Adipocyte (in vitro differentiated cells): ENCODE results near the gene ASPN.

Experiments
- DNase-seq: peaks from one replicate; pipeline ENCODE4 v3.0.0-alpha.2; 2015; ENCODE audit warnings: low read depth
- H3K27me3 ChIP-seq: replicated peaks from 2 replicates; pipeline ENCODE4 v1.7.0; 2013; ENCODE audit warnings: mild to moderate bottlenecking, low read length, moderate library complexity; ENCODE audit not compliant: control insufficient read depth, insufficient read depth
- H3K36me3 ChIP-seq: 2 replicates; pipeline ENCODE4 v1.7.0; 2013; ENCODE audit warnings: low read length, mild to moderate bottlenecking, moderate library complexity; ENCODE audit not compliant: control insufficient read depth, insufficient read depth, severe bottlenecking
- H3K4me1 ChIP-seq: 2 replicates; pipeline ENCODE4 v1.7.0; 2013; ENCODE audit warnings: mild to moderate bottlenecking, low read length, moderate library complexity; ENCODE audit not compliant: control insufficient read depth, insufficient read depth
- H3K4me3 ChIP-seq: 2 replicates; pipeline ENCODE4 v1.7.0; 2013; ENCODE audit warnings: mild to moderate bottlenecking, low read length, moderate library complexity
- H3K9ac ChIP-seq: 2 replicates; pipeline ENCODE4 v1.7.0; 2013; ENCODE audit warnings: mild to moderate bottlenecking, low read length, moderate library complexity
- H3K9me3 ChIP-seq: 2 replicates; pipeline ENCODE4 v1.7.0; 2013; ENCODE audit warnings: mild to moderate bottlenecking, low read length, moderate library complexity; ENCODE audit not compliant: control insufficient read depth

The ASPN gene

DNA sequence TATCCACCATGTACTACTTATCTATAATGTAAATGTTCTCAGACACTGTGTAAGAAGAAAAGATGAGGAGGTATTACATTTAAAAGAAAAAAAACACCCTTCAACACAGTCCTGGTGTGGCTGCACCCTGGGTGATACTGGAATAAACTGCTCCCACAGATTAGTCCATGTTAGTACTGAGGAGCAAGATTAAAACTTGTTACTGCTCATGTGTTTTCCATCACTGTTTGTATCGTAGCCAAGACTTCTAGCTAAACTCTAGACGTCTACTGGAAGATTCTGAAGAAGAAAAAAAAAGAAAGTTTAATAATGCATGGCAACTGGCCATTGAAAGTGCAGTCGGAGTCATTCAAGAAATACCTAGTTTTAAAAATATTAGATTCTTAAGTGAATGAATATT lies at the start of gene ASPN:
ASPN (minus strand) TSS at position 178 of the 400 bp plus-strand sequence.
- Histone ChIP-seq H3K9ac (peak within 1 kb of the TSS; percentile 53), H3K4me1 (peaks cover 47% of the 10 kb centered on the region), H3K36me3 (no peaks in the 10 kb centered on the region), H3K27me3 (no peaks in the 10 kb centered on the region), H3K4me3 (peak within 1 kb of the TSS; percentile 61), H3K9me3 (no peaks in the 10 kb centered on the region)
- DNase-seq, result peak; percentile 89

DNA sequence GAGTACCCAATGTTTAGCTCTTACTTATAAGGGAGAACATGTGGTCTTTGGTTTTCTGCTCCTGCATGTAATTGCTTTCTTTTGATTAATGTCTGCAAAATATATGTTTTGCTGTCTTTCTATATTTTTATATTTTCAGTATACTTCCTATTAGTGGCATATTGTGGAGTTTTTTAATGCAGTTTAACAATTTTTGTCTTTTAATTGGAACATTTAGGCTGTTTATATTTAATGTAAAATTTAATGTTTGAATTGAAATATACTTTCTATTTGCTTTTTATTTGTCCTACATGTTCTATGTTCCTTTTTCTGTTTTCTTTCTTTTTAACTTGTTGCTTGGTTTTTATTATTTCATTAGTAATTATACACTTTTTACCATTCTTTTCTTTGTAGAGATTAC lies 48.6 kb upstream of the ASPN start:
- H3K9ac ChIP-seq, result no peak overlapping the region
- peaks cover 6% of the 10 kb centered on the region for H3K9me3 ChIP-seq
- H3K4me1 ChIP-seq, result peaks cover 9% of the 10 kb centered on the region
- no peaks in the 10 kb centered on the region for H3K36me3 ChIP-seq
- DNase-seq, result no peak
- H3K27me3 ChIP-seq, result no peaks in the 10 kb centered on the region
- H3K4me3 ChIP-seq, result no peak overlapping the region

DNA sequence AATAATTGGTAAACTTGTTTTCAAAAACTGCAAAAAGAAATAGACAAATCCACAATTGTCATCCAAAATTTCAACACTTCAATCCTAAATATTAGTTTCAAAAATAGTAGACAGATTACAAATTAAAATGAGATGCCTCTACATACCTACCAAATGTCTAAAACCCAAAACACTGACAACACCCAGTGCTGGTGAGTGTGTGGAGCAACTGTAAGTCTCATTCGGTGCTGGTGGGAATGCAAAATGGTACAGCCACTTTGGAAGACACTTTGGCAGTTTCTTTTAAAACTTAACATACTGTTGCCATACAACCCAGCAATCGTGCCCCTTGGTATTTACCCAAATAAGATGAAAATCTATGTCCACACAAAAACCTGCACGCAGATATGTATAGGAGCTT lies 46.8 kb upstream of the ASPN start:
- Histone ChIP-seq H3K9me3 (peaks cover 6% of the 10 kb centered on the region), H3K4me1 (peaks cover under 1% of the 10 kb centered on the region), H3K27me3 (no peaks in the 10 kb centered on the region), H3K9ac (no peak overlapping the region), H3K36me3 (no peaks in the 10 kb centered on the region), H3K4me3 (no peak overlapping the region)
- no peak for DNase-seq

DNA sequence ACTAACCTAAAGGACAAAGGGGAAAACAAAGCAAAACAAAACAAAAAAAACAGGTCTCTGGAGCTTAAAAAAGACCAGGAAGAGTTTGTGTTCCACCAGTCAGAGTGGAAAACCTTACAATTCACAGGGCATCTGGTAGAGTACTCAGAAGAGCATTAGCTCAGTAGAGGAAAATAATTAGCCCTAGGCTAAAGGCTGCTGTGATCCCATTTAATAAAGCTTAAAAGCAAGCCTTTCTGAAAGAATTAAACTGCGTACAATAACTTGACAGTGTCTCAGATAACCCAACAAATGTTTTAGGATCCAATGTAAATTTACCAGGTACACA lies 46.2 kb upstream of the ASPN start:
- Histone ChIP-seq H3K4me3 (no peak overlapping the region), H3K27me3 (no peaks in the 10 kb centered on the region), H3K36me3 (no peaks in the 10 kb centered on the region), H3K4me1 (no peaks in the 10 kb centered on the region), H3K9me3 (peaks cover 6% of the 10 kb centered on the region), H3K9ac (no peak overlapping the region)
- no peak for DNase-seq

DNA sequence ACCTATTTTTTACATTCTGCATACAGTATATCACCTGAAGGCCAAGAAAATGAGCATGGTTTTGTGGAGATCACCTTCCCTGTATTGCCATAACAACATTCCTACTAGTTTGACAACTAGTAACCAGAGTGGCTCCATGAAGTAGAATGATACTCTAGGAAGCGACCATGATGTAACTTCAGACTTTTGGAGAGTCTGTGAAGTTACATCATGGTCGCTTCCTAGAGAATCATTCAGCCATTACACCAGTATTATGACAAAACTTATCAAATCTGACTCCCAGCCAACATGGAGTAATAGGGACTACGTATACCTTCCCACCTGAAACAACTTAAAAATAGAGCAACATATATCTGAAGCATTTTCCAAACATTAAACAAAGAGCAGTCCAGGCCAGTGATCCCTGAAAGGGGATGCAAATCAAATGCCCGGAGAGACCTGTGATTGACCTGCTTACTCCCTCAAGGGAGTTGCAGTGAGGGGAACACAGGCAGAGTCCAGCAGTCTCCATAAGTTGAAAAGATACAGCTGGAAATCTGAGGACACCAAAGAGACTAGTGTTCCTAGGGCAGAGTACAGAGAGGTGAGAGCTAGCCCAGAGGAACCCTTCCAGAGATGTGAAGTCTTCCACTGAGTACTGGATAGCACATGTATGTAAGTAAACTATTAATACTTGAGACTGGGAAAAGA lies 45.7 kb upstream of the ASPN start:
- H3K4me1 ChIP-seq, result no peaks in the 10 kb centered on the region
- H3K9me3 ChIP-seq, result peaks cover 6% of the 10 kb centered on the region
- no peak overlapping the region for H3K9ac ChIP-seq
- no peaks in the 10 kb centered on the region for H3K27me3 ChIP-seq
- H3K4me3 ChIP-seq, result no peak overlapping the region
- DNase-seq, result no peak
- H3K36me3 ChIP-seq, result no peaks in the 10 kb centered on the region

DNA sequence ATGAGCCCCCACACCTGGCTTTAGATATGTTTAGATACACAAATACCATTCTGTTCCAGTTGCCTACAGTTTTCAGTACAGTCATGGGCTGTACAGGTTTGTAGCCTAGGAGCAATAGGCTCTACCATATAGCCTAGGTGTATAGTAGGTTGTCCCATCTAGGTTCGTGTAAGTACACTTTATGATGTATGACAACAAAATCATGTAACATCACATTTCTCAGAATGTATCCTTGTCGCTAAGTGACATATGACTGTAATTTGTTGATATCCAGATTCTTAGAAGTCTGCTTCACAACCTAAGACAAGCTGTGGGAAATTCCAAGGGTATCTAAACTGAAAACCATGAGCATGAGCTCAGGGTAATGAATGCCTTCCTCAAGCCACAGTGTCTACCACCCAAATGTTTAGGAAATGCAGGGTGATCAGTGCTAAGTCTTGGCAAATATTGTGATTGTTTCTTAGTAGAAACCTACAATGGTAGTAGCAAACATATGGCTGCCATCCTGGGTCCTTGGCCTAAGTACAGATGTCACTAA lies 45.1 kb upstream of the ASPN start:
- Histone ChIP-seq H3K36me3 (peaks cover 4% of the 10 kb centered on the region), H3K27me3 (no peaks in the 10 kb centered on the region), H3K9me3 (peaks cover 6% of the 10 kb centered on the region), H3K4me3 (no peak overlapping the region), H3K9ac (no peak overlapping the region), H3K4me1 (no peaks in the 10 kb centered on the region)
- no peak for DNase-seq

DNA sequence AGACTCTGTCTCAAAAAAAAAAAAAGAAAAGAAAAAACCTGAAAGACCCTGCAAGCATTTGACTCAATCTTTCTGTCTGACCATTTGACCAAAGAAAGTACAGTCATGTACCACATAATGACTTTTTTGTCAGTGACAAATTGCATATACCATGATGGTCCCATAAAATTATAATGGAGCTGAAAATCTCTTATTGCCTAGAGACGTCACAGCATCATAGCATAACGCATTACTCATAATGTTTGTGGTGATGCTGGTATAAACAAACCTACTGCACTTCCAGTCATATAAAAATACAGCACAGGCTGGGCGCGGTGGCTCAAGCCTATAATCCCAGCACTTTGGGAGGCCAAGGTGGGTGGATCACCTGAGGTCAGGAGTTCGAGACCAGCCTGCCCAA lies 43.0 kb upstream of the ASPN start:
- no peak for DNase-seq
- H3K9me3 ChIP-seq, result peaks cover under 1% of the 10 kb centered on the region
- H3K9ac ChIP-seq, result no peak overlapping the region
- no peaks in the 10 kb centered on the region for H3K4me1 ChIP-seq
- no peaks in the 10 kb centered on the region for H3K27me3 ChIP-seq
- no peak overlapping the region for H3K4me3 ChIP-seq
- peaks cover 19% of the 10 kb centered on the region for H3K36me3 ChIP-seq

DNA sequence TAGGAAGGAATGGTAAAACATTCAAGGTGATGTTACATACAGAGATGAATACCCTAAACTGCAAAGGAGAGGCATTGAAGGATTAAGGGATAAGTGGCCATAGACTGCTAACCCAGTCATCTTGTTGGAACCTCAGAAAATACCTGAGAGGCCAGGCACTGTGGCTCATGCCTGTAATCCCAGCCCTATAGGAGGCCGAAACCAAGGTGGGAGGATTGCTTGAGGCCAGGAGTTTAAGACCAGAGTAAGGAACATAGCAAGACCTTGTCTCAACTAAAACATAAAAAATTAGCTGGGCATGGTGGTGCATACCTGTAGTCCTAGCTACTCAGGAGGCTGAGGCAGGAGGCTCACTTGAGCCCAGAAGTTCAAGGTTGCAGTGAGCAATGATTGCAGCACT lies 42.6 kb upstream of the ASPN start:
- H3K4me1 ChIP-seq, result no peaks in the 10 kb centered on the region

DNA sequence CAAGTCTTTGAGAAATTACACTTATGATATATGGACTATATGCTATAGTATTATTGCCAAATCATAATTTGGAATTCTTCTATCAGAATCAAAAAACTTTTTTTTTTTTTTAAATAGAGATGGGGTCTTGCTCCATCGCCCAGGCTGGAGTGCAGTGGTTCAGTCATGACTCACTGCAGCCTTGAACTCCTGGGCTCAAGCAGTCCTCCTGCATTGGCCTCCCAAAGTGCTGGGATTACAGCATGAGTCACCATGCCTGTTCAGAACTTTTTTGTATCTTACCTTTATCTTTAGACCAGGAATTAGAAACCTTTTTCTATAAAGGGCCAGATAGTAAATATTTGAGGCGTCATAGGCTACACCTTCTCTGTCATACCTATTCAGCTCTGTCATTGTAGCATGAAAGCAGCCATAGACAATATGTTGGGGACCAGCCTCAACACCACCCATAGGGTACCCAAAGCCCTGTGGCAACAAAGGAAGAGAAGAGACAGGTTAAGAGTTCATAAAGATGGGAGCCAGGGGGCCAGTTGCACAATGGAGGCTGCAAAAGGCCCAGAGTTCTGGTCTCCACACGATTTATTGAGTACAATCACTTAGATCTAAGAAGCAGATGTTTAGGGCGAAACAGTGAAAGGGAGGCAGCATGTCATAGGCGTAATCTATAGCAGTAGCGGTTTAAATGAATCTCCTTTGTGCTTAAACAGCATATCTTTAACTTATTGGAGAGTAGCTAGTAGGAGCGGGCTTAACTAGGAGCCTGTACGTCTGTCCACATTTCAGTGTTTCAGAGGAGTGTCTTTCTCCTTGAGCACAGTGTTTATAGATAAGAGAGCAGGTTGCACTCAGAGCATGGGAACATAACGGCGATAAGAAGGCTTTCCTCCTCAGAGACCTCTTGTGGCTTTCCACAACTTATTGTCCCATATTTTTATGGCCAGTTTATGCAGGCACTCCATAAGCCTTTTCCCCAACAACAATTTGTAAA lies 41.0 kb upstream of the ASPN start:
- no peak for DNase-seq
- H3K27me3 ChIP-seq, result no peaks in the 10 kb centered on the region
- H3K4me1 ChIP-seq, result no peaks in the 10 kb centered on the region
- H3K9ac ChIP-seq, result no peak overlapping the region
- H3K9me3 ChIP-seq, result no peaks in the 10 kb centered on the region
- H3K36me3 ChIP-seq, result peaks cover 26% of the 10 kb centered on the region
- no peak overlapping the region for H3K4me3 ChIP-seq

More for the DNA sequence above, 42.6 kb upstream of the ASPN start:
- no peak for DNase-seq
- Histone ChIP-seq H3K36me3 (peaks cover 19% of the 10 kb centered on the region), H3K4me3 (no peak overlapping the region), H3K27me3 (no peaks in the 10 kb centered on the region), H3K9me3 (no peaks in the 10 kb centered on the region), H3K9ac (no peak overlapping the region)

DNA sequence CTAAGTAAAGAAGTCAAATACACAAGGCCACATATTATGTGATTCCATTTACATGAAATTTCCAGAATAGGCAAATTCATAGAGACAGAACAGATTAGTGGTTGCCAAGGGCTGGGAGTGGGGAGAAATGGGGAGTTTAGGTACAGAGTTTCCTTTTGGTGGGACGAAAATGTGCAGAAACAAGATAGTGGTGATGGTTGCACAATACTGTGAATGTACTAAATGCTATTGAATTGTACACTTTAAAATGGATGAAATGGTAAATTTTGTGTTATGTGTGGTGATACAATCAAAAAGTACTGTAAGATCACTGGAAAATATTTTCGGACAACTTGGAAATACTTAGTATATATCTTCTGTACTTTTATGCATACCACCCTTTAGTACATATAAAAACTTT lies 38.5 kb upstream of the ASPN start:
- Histone ChIP-seq H3K36me3 (peaks cover 42% of the 10 kb centered on the region), H3K4me3 (no peak overlapping the region), H3K4me1 (no peaks in the 10 kb centered on the region), H3K27me3 (no peaks in the 10 kb centered on the region), H3K9ac (no peak overlapping the region), H3K9me3 (no peaks in the 10 kb centered on the region)
- no peak for DNase-seq

DNA sequence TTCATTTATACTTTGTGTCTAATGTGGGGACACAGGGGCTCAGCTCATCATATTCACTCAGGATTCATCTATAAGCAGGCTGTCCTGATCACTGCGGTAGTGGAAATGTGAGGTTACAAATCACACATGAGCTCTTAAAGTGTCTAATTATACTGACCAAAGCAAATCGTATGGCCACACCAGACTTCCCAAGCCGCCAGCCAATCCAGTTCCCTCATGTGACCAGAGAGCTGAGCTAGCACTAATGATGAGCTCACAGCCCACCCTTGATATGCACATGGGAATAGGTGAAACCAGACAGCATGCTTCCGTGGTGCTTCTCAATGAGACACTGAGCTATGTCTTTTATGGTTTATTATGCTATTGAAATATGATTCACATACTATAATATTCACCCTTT lies 35.9 kb upstream of the ASPN start:
- Histone ChIP-seq H3K27me3 (no peaks in the 10 kb centered on the region), H3K4me3 (no peak overlapping the region), H3K9ac (no peak overlapping the region), H3K4me1 (no peaks in the 10 kb centered on the region), H3K9me3 (no peaks in the 10 kb centered on the region), H3K36me3 (peaks cover 53% of the 10 kb centered on the region)
- DNase-seq, result no peak
